A549 treated with GW870086 at 1 μM for 4 hours (cell line): Measurements from ENCODE around the gene SERPINB1. TPM values are rescaled to one million over a fixed set of nuclear protein-coding genes. Genes with fewer than 3 reads are reported as not detected.

Experiments
- total RNA-seq: library from RNA; stranded (reverse); fragments of 200-300 nt; extraction: Qiagen RNA extraction; gene quantifications from 5 replicates; pipeline ENCODE4 v1.2.3, GENCODE V29; 2022; ENCODE audit warnings: low read depth

SERPINB1 gene
- total RNA-seq = 47.3 to 54.0 TPM (median 49.8 TPM) in 5 replicates

DNA sequence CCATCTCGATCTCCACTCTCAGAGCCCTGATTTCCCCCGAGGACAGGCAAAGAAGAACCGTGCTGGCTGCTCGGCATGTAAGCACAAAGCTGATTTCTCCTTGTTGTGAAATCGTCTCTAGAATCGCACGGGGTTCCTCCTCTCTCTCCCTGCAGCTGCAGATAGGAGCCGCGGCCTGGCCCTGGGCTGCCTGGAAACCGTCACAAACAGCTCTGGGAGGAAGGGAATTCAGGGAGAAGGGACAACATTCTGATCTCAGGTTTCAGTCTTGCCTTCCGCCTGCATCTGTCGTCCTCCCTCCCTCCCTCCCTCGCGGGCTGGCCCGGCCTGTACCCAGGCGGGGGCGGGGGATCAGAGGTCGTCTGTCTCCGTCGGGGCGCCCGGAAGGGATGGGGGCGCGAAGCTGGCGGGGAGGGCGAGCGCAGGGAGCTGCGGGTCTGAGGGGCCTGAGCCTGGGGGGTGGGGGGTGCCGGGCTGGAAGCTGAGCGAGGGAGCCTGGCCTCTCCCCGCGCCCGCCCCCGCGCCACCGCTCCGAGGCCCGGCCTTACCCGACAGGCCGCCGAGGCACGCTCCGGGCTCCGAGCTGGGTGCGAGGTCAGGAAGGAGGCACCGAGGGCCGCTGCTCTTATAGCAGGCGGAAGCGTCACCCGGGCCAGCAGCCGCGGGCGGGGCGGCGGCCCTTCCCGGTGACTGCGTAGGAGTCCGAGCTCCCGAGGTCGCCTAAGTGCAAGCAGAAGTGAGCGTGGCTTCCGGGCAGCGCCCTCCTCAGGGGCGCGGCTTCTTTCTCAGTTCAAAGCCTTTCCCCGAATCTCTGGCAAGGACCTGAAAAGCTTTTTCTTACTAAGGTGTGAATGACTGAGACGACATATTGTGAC is at the start of gene SERPINB1:
Gene SERPINB1, minus strand, starts transcription at position 600 of the 875 bp plus-strand sequence. CDS start 1,277 bp downstream, outside the sequence.

Other genes with a start within 250 kb of the SERPINB1 start
- 0.09 to 0.13 TPM (median 0.12 TPM) in 5 replicates for gene MYLK4, start 90.9 kb downstream of the SERPINB1 start, total RNA-seq
- gene WRNIP1, start 76.5 kb downstream of the SERPINB1 start, total RNA-seq = 32.7 to 38.2 TPM (median 37.2 TPM) in 5 replicates
- 7.4 to 12.0 TPM (median 11.0 TPM) in 5 replicates for gene SERPINB9, start 61.4 kb upstream of the SERPINB1 start, total RNA-seq
- 133 to 152 TPM (median 139 TPM) in 5 replicates for gene SERPINB6, start 129.7 kb upstream of the SERPINB1 start, total RNA-seq
- gene NQO2, start 158.0 kb upstream of the SERPINB1 start, total RNA-seq = 60.6 to 79.8 TPM (median 77.7 TPM) in 5 replicates
- gene RIPK1, start 226.6 kb upstream of the SERPINB1 start, total RNA-seq = 11.7 to 13.2 TPM (median 12.6 TPM) in 5 replicates